Ramos (cell line): ENCODE data around the gene ALG12.

Experiments used
- in situ Hi-C: fragments of 300-500 bp; cut with MboI; formaldehyde crosslinking; loops from one replicate; pipeline ENCODE4 v1.14.3; 2022; ENCODE audit warnings: low sequenced_read_pairs; ENCODE audit not compliant: unreplicated experiment

The ALG12 gene

GRCh38 chr22:49896201-49896600 lies 22.0 kb downstream of the ALG12 start:
- in situ Hi-C loops: no loop called here

DNA sequence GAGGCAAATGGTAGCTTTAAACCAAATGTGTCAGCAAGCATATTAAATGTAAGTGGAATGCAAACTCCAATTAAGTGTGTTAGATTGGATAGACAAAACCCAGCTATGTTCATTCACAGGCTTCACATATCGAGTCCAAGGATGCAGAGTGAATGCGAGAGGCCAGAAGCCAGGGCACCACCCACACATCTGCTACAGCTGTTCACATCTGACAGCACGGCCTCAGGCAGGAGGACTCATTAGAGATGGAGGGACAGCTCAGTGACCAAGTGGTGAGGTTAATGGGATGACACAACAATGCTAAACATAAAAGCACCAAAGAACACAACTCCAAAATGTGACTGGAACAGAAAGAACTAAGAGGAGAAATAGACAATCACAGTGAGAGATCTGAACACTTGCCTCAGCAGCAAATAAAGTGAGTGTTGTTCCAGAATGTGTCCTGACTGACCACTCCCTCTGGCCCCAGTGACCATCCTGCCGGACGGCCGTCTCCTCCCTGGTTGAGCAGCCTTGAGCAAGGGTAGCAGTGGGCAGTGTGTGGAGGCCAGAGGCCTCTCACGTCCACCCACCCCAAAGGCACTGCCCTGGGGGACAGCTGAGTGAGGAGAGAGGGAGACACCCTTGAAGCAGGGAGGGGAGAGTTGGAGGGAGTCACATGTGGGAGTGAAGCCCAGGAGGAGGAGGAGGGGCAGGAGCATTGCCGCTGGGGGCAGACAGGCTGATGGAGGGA lies 23.8 kb downstream of the ALG12 start:
- in situ Hi-C loops: no loop called here

DNA sequence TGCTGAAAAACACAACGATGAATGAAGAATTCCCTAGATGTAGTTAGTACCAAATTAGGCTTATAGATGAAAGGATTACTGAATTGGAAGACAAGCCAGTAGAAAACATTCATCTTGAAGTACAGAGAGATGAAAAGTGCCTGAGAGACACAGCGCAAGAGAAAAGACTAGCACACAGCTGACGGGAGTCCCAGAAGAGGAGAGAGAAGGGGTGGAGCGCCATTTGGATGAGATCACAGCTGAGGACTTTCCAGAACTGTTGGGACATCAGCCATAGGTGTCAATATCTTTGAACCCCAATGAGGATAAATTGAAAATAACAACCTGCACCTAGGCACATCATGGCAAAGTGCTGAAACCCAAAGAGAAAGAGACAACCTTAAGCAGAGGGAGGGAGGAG lies 25.2 kb downstream of the ALG12 start:
- in situ Hi-C loops: no loop called here

DNA sequence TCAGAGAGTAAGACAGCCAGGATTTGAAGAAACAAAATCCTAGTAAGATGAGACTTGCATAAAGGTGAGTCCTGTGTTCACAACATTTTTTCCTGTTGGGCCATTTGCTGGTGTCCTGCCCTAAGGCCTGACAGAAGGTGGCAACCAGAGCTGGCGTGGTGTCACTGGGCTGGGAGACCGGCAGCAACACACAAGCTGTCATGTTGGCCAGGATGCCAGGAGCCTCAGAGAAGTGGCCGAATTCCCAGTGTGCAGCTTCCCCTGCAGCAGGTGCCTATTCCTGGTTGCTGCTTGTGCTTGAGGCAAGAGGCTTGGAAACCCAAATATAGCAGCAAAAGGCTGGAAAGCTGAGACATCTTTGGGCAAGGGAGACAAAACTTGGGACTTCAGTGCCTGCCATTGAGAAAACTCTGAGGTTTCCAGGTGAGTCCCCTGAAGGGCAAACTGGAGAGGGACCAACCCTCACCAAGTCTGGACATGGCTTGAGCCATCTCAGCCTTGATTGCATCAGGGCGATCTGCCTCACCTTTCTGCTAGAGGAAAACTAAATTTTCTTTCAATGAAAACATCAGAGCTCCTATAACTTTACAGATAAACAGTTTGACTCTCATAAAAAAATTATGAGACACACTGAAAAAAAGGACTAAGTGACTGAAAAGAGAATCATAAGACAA lies 25.9 kb downstream of the ALG12 start:
- in situ Hi-C loops: no loop called here

DNA sequence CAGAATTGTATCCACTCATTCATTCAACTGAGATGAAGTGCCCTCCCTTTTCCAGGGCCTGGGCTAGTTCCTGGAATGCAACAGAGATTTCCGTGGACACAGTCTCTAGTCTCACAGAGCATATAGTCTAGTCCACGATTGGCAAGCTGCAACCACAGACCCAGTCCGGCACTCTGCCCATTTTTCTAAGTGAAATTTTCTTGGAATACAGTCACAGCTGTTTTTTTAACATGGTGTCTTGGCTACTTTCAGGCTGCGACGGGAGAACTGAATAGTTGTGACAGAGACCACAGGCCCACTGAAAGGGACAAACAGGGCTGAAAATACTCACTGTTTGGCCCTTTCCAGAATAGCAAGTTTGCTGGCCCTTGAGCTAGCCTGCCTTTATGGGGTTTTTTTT lies 29.2 kb downstream of the ALG12 start:
- in situ Hi-C loops: no loop called here

DNA sequence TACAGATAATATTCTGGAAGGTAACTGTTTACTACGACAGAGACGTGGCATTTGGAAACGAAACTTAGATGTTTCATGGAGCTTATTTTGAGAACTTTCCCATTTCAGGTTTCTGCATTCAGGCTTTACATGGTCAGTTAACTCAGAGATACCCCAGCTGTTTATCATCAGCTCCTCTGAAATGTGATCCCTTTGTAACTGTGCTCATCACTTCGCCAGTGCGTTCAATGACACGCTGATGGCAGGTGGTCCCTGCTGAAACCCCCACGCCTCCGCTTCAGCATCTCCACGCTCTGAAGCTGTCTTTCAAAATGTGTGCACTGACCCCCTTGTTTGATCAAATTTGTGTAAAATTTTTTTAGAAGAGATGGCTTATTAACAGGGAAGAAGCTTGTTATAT lies 30.5 kb downstream of the ALG12 start:
- in situ Hi-C loops: no loop called here

DNA sequence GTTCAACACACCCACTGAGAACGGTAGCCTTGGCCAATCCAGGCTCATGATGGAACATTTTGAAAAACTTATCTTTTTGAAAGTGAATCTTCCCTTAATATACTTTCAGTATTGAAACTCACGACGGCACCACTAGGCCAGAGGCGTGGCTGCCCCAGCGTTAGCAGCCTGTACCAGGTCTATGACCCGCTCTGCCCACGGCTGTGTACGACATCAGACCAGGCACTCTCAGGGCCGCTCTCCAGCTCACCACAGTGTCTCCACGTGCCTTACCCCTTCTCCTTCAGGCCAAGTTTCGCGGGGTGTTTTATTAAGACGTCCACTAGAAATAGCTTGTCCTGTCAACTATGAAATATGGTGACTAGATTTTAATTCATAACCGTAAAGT lies 31.2 kb downstream of the ALG12 start:
- in situ Hi-C loops: no loop called here

GRCh38 chr22:49886346-49887063 lies 31.7 kb downstream of the ALG12 start:
- in situ Hi-C loops: no loop called here

DNA sequence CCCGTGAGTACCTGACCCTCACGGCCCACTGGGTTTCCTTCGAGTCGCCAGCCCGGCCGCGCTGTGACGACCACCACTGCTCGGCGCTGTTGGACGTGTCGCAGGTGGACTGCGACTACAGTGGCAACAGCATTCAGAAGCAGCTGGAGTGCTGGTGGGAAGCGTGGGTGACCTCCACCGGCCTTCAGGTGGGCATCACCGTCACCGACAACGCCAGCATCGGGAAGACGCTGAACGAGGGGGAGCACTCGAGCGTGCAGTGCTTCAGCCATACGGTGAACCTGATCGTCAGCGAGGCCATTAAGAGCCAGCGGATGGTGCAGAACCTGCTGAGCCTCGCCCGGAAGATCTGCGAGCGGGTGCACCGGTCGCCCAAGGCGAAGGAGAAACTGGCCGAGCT lies 32.4 kb downstream of the ALG12 start:
- in situ Hi-C loops: no loop called here

DNA sequence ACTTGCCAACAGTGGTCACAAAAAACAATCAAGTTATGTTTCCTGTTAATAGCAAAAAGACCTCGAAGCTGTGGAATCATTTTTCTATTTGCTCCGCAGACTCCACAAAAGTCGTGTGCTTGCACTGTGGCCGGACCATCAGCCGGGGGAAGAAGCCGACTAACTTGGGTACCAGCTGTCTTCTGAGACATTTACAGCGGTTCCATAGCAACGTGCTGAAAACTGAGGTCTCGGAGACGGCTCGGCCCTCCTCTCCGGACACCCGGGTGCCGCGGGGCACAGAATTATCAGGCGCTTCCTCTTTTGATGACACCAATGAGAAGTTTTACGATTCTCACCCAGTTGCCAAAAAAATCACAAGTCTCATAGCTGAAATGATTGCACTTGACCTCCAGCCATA lies 33.0 kb downstream of the ALG12 start:
- in situ Hi-C loops: no loop called here

GRCh38 chr22:49884503-49885260 lies 33.6 kb downstream of the ALG12 start:
- in situ Hi-C loops: no loop called here

DNA sequence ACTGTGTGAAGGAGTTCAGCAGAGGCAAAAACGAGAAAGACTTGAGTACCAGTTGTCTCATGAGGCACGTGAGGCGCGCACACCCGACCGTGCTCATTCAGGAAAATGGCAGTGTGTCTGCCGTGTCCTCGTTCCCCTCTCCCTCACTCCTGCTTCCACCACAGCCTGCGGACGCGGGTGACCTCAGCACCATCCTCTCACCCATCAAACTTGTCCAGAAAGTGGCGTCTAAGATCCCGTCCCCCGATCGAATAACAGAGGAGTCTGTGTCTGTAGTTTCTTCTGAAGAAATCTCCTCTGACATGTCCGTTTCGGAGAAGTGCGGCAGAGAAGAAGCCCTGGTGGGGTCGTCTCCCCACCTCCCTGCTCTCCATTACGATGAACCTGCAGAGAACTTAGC lies 34.2 kb downstream of the ALG12 start:
- in situ Hi-C loops: no loop called here

DNA sequence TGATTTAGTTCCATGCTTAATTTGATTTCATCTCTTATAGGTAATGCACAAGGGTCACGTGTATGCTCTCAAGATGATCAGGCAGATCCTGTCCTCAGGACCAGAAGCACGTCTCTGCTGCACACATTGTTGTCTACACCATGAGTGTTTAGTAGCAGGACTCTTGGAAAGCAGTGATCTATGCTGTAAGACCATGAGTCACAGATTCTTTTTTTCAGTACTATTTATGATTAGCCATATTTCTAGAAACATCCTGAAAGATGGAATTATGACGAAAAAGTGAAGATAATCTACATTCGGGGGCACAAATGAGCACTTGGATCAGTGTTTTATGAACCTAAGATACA lies 35.0 kb downstream of the ALG12 start:
- in situ Hi-C loops: no loop called here

DNA sequence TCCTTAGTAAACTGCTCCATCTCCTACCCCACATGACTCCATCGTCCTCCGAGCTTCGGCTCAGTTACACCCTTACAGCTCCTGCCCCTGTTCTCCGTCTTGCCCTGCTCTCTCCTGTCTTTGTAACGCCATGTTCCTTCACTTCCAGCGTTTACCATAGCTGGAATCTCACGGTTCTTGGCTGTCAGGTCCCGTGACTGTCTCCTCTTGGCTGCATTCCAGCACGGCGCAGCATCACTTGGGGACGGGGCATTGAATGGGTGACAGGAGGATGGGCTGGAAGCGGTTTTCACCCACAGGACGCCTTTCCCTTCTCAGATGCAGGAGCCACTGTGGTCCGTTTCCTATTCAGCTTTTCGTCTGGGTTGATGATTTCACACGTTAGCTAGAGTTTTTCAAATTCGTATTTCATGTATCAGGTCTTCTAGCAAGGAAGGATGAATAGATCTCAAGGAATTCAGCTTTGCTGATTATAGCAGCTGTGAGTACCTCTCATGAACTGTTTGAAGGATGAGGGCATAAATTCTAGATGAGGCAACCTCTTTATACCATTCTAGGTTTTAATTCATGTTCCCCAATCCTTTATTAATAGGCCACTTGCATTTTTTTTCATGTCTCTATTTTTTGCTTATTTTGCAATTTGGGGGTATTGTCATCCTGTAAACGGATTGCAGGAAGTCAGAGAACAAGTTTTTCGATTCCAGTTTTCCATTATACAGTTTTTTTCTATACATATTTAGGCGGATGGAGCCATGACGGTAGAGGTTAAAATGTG lies 35.5 kb downstream of the ALG12 start:
- in situ Hi-C loops: no loop called here

DNA sequence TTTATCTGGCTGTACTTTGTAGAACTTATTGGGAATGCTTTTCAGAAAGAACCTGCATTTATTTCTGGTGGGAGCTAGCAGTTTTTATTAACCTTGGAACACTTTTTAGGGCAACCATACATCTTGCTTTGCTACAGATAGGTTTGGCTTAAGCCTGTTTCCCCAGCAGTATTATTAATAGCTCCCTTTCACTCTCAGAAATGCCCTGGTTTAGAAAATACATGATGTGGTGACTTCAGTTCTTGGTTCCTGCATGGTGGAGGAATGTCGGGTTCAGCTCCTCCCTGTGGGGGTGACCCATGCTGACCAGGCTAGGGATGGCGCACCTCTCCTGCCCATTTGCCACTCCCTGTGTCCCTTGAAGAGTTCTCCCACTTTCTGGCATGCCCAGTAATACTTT lies 36.4 kb downstream of the ALG12 start:
- in situ Hi-C loops: no loop called here

DNA sequence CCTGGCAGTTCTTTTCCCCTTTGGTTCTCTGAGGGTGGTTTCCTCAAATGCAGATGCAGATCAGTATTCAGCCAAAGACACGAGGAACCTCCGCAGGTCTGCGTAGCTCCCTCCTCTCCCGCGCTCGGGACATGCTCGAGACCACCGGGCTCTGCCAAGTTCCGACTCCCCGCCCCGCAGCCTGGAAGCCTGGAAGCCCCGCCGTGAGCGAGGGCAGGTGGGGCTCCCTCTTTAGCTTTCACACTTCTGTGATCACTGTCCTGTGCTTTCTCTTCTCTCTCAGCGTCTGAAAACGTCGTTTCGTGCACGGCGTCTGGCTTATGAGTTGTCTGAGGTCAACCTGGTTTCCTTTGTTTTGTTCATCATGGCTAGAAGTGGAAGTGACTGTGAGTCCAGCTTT lies 38.0 kb downstream of the ALG12 start:
- in situ Hi-C loops: no loop called here

DNA sequence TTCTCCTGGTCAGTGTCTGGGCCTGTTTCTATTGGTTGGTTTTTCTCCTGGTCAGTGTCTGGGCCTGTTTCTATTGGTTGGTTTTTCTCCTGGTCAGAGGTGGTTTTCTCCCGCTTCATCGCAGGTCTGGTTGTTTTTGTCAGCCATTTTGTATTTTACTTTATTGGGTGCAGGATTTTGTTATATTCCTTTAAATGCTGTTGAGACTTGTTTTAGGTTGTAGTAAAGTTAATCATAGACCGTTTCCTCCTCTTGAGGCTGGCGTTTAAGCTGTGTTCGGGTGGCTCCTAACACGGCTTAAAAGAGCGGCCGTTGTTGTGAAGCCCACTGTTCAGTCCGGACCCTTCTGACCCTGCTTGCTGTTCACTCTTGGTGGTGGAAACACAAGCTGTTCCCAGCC lies 38.4 kb downstream of the ALG12 start:
- in situ Hi-C loops: no loop called here

GRCh38 chr22:49878206-49878605 lies 40.0 kb downstream of the ALG12 start:
- in situ Hi-C loops: no loop called here

DNA sequence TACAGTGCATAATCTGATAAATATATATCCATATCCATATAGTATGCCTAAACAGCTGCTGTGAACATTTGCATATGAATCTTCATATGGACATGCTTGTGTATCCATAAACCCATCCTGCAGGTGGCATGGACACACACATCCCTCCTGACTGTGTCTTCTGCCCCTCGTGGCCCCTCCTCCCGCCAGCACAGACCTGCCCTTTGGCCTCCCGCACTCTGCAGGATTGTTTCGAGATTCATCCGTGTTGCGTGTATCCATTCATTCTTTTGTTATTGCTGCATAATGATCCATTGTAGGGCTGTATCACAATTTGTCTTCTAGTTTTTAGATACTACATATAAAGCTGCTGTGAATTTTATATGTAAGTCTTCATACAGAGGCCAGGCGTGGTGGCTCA lies 40.6 kb downstream of the ALG12 start:
- in situ Hi-C loops: no loop called here

DNA sequence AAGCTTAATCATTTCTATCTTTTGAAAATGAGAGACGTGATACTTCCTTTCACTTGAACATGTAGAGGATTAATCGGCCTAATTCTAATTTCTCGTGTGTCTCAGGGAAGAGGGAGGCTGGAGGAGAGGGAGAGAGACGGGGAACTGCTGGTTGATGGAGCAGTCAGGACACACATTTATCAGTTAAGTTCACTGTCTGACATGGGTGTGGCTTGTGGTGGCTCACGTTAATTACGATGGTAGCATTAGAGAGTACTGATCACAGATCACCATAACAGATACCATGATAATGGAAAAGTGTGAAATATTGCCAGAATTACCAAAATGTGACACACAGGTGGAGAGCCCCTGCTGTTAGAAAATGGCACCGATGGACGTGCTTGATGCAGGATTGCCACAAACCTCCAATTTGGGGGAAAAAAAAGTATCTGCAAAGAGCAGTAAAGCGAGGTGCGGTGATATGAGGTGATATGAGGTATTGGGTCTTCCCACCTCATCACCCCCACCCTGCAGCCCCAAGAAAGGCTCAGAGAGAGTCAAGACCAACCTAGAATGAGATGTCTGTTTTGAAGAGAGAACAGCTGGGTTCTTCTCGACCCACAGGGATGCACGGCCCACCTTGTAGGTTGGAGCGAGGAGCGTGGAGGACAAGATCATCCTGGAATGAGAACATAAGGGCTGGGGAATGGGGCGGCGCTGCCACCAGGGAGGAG lies 44.9 kb downstream of the ALG12 start:
- in situ Hi-C loops: no loop called here
